K562 (cell line): ENCODE measurements around the gene BRD4. TPM values are rescaled to one million over a fixed set of nuclear protein-coding genes. Genes with fewer than 3 reads are reported as not detected.

Source experiments
- ARHGAP35 ChIP-seq: fragments of 450-650 bp; IDR thresholded peaks from 2 replicates; pipeline ENCODE4 v1.6.1; 2018; ENCODE audit not compliant: partially characterized antibody
- ATF7 ChIP-seq: fragments of 450-650 bp; IDR thresholded peaks from 2 replicates; pipeline ENCODE4 v1.7.1; 2014; ENCODE audit warnings: mild to moderate bottlenecking, moderate library complexity
- BACH1 ChIP-seq: fragments of 200-800 bp; sonication (Bioruptor generic); IDR thresholded peaks from 2 replicates; pipeline ENCODE4 v1.6.1; 2016; ENCODE audit warnings: missing genetic modification characterization, missing compliant biosample characterization
- CEBPB ChIP-seq: fragments of 450-650 bp; IDR thresholded peaks from 2 replicates; pipeline ENCODE4 v1.6.1; 2016; ENCODE audit warnings: missing genetic modification characterization, missing compliant biosample characterization
- CEBPG ChIP-seq, 3 experiments: fragments of 200-800 bp in 1 of 3; sonication (Bioruptor generic) in 1 of 3; sonication (generic) in 1 of 3; formaldehyde crosslinking in 1 of 3; IDR thresholded peaks in 2 of 3; conservative IDR thresholded peaks in 1 of 3; 2 replicates each; pipeline versions ENCODE4 v1.6.1 to v1.8.0; 2016 to 2022; ENCODE audit warnings: missing compliant biosample characterization in 2 of 3, missing genetic modification characterization in 2 of 3, mild to moderate bottlenecking in 1 of 3, missing genetic modification reagents in 1 of 3
- CREM ChIP-seq: IDR thresholded peaks from 2 replicates; pipeline ENCODE4 v1.6.1; 2014; ENCODE audit warnings: antibody characterized with exemption, low read depth
- NCOA1 ChIP-seq: fragments of 450-650 bp; IDR thresholded peaks from 2 replicates; pipeline ENCODE4 v1.6.1; 2016; ENCODE audit warnings: low read depth
- SMAD4 ChIP-seq: fragments of 250-450 bp; sonication (Bioruptor Pico); conservative IDR thresholded peaks from 2 replicates; pipeline ENCODE4 v1.8.0; 2021; ENCODE audit warnings: inconsistent platforms, mild to moderate bottlenecking, moderate library complexity
- ZNF436 ChIP-seq: fragments of 250-450, 450-650 bp; sonication (Bioruptor Pico); formaldehyde crosslinking; IDR thresholded peaks from 2 replicates; pipeline ENCODE4 v1.7.0; 2020; ENCODE audit warnings: mild to moderate bottlenecking
- polyA plus RNA-seq, 8 experiments: library from polyadenylated mRNA; depleted of rRNA in 4 of 8; stranded (reverse) in 5 of 8; unstranded in 3 of 8; fragments of >200 nt; fragmentation: Nextera tagmentation in 2 of 8; fragmentation: Illumina TruSeq in 1 of 8; extraction: Ambion mirVana in 2 of 8; extraction: Trizol in 1 of 8; gene quantifications; 2 replicates each; pipeline versions ENCODE4 v1.2.1 to v1.2.3, GENCODE V29; 2011 to 2014; ENCODE audit warnings: inconsistent platforms in 1 of 8, missing spikeins in 1 of 8
- total RNA-seq, 7 experiments: library from RNA; depleted of rRNA in 6 of 7; stranded (reverse); fragments of >200 nt in 6 of 7; fragmentation: Illumina TruSeq in 2 of 7; extraction: Trizol in 2 of 7; gene quantifications; 2 replicates each; pipeline versions ENCODE4 v1.2.1 to v1.2.3, GENCODE V29; 2011 to 2021; ENCODE audit warnings: low replicate concordance in 1 of 7
- TF ChIP-seq, protein P1 (sequence below), 2 experiments: IDR thresholded peaks in 1 of 2; conservative IDR thresholded peaks in 1 of 2; 2 replicates each; pipeline ENCODE4 v1.6.1; 2016; ENCODE audit warnings: low read depth in 2 of 2, mild to moderate bottlenecking in 1 of 2, missing compliant biosample characterization in 1 of 2, missing genetic modification characterization in 1 of 2, moderate library complexity in 1 of 2
- TF ChIP-seq, protein P2 (sequence below): fragments of 450-650 bp; IDR thresholded peaks from 2 replicates; pipeline ENCODE4 v1.6.1; 2016; ENCODE audit warnings: missing biosample characterization, missing genetic modification characterization
- TF ChIP-seq, protein P3 (sequence below), 2 experiments: fragments of 450-650 bp; conservative IDR thresholded peaks; 2 replicates each; pipeline ENCODE4 v1.6.1; 2017; ENCODE audit warnings: mild to moderate bottlenecking in 2 of 2, moderate library complexity in 2 of 2
- TF ChIP-seq, protein P4 (sequence below): IDR thresholded peaks from 2 replicates; pipeline ENCODE4 v1.6.1; 2016; ENCODE audit warnings: missing genetic modification characterization, missing compliant biosample characterization
- TF ChIP-seq, protein P5 (sequence below): fragments of 450-650 bp; formaldehyde crosslinking; IDR thresholded peaks from 2 replicates; pipeline ENCODE4 v1.4.0; 2022; ENCODE audit warnings: mild to moderate bottlenecking, moderate library complexity
- TF ChIP-seq, protein P6 (sequence below): IDR thresholded peaks from 2 replicates; pipeline ENCODE4 v1.6.1; 2012; ENCODE audit warnings: low read depth, low read length, improper control_type of control experiment, borderline replicate concordance

BRD4 gene
- total and polyA plus RNA-seq, 9 of the 15 experiments (the other 6 are each of a cell fraction or from before 2014, with no cell fraction given) = 1.8 to 105 (median 15.6) TPM

DNA sequence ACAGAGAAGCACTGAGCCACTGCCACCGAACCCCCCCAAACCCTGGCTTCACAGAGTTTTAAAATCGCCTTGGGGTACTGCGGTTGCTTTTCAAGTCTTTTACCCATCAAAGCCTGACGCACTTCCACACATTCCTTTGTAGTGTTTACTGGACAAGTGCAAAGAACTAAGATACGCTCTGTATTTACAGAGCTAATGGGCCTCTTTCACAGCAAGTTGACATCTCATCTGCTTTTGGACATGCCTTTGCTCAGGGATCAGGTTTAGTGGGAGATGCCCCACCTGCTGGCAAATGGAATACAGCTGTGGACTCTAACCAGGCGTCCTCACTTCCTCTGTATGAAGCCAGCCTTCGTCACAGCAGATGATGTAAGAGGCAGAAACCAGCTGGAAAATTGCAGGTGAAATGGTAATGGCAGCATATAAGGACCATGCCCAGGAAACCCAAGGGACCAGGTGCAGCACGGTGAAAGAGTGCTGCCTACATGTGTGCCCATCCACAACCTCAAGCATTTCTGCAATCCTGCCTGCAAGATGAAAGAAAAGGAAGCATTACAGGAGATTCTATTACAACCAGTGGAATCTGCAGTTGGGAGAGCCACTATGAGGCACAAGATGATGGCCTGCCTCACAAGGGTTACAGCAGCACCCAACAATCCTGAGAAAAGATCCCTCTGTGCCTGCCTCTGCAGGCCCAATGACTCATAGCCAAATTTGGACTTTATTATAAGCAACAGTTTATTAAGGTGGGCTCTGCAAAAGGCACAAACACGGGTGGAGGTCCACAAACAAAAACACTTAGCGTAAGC, 34.7 kb downstream of the BRD4 start (continued):
- TF ChIP-seq, protein P1, sequence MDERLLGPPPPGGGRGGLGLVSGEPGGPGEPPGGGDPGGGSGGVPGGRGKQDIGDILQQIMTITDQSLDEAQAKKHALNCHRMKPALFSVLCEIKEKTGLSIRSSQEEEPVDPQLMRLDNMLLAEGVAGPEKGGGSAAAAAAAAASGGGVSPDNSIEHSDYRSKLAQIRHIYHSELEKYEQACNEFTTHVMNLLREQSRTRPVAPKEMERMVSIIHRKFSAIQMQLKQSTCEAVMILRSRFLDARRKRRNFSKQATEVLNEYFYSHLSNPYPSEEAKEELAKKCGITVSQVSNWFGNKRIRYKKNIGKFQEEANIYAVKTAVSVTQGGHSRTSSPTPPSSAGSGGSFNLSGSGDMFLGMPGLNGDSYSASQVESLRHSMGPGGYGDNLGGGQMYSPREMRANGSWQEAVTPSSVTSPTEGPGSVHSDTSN (CRISPR knock-in tag; IDR thresholded peaks at IDR 0.05; ENCODE audit: low read depth) = no peak
- TF ChIP-seq, protein P1 (tag; conservative IDR thresholded peaks at IDR 0.05; ENCODE audit: low read depth) = no peak
- TF ChIP-seq, protein P2, sequence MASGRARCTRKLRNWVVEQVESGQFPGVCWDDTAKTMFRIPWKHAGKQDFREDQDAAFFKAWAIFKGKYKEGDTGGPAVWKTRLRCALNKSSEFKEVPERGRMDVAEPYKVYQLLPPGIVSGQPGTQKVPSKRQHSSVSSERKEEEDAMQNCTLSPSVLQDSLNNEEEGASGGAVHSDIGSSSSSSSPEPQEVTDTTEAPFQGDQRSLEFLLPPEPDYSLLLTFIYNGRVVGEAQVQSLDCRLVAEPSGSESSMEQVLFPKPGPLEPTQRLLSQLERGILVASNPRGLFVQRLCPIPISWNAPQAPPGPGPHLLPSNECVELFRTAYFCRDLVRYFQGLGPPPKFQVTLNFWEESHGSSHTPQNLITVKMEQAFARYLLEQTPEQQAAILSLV = peak; percentile 41
- TF ChIP-seq, protein P3, sequence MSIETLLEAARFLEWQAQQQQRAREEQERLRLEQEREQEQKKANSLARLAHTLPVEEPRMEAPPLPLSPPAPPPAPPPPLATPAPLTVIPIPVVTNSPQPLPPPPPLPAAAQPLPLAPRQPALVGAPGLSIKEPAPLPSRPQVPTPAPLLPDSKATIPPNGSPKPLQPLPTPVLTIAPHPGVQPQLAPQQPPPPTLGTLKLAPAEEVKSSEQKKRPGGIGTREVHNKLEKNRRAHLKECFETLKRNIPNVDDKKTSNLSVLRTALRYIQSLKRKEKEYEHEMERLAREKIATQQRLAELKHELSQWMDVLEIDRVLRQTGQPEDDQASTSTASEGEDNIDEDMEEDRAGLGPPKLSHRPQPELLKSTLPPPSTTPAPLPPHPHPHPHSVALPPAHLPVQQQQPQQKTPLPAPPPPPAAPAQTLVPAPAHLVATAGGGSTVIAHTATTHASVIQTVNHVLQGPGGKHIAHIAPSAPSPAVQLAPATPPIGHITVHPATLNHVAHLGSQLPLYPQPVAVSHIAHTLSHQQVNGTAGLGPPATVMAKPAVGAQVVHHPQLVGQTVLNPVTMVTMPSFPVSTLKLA (conservative IDR thresholded peaks at IDR 0.05) = no peak
- TF ChIP-seq ZNF436 = no peak
- TF ChIP-seq, protein P4, sequence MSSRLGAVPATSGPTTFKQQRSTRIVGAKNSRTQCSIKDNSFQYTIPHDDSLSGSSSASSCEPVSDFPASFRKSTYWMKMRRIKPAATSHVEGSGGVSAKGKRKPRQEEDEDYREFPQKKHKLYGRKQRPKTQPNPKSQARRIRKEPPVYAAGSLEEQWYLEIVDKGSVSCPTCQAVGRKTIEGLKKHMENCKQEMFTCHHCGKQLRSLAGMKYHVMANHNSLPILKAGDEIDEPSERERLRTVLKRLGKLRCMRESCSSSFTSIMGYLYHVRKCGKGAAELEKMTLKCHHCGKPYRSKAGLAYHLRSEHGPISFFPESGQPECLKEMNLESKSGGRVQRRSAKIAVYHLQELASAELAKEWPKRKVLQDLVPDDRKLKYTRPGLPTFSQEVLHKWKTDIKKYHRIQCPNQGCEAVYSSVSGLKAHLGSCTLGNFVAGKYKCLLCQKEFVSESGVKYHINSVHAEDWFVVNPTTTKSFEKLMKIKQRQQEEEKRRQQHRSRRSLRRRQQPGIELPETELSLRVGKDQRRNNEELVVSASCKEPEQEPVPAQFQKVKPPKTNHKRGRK (tag) = no peak
- peak; percentile 14; the same call in 1 of the 2 replicates for TF ChIP-seq CEBPB
- TF ChIP-seq, protein P5, sequence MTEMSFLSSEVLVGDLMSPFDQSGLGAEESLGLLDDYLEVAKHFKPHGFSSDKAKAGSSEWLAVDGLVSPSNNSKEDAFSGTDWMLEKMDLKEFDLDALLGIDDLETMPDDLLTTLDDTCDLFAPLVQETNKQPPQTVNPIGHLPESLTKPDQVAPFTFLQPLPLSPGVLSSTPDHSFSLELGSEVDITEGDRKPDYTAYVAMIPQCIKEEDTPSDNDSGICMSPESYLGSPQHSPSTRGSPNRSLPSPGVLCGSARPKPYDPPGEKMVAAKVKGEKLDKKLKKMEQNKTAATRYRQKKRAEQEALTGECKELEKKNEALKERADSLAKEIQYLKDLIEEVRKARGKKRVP = peak; percentile 92
- TF ChIP-seq CEBPG (CRISPR knock-in tag; IDR thresholded peaks at IDR 0.05) = peak; percentile 95
- TF ChIP-seq CEBPG (tag; conservative IDR thresholded peaks at IDR 0.05 in 1 of 2, IDR thresholded peaks at IDR 0.05 in 1 of 2) = peak; percentile 76 to 95
- no peak for TF ChIP-seq ARHGAP35
- TF ChIP-seq NCOA1 = no peak
- TF ChIP-seq BACH1 (tag) = 0 out of 2 replicates have a peak, but pooled peaks have one; percentile 62
- peak; percentile 89 for TF ChIP-seq ATF7
- TF ChIP-seq SMAD4 (CRISPR knock-in tag) = peak; percentile 92
- TF ChIP-seq, protein P6, sequence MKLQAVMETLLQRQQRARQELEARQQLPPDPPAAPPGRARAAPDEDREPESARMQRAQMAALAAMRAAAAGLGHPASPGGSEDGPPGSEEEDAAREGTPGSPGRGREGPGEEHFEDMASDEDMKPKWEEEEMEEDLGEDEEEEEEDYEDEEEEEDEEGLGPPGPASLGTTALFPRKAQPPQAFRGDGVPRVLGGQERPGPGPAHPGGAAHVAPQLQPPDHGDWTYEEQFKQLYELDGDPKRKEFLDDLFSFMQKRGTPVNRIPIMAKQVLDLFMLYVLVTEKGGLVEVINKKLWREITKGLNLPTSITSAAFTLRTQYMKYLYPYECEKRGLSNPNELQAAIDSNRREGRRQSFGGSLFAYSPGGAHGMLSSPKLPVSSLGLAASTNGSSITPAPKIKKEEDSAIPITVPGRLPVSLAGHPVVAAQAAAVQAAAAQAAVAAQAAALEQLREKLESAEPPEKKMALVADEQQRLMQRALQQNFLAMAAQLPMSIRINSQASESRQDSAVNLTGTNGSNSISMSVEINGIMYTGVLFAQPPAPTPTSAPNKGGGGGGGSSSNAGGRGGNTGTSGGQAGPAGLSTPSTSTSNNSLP = no peak
- TF ChIP-seq CREM = 0 out of 2 replicates have a peak, but pooled peaks have one; percentile 34
